ENCODE results near the gene ADM.

ADM gene

GRCh38 chr11:10311802-10312201, 6.9 kb downstream of the ADM start:
- no peak overlapping the region for H4K8ac ChIP-seq (ENCODE audit: low read depth, low read length)
- H4K5ac ChIP-seq (ENCODE audit: low read length): no peak overlapping the region
- H2AK5ac ChIP-seq (ENCODE audit: low read length): no peak overlapping the region
- H3K79me1 ChIP-seq (ENCODE audit: low read length): no peaks in the 10 kb centered on the region
- no peak overlapping the region for H2BK120ac ChIP-seq (ENCODE audit: low read depth, low read length)
- no CpG with 5 or more reads among the region's 2 CpGs for WGBS (ENCODE audit: extremely low coverage, insufficient coverage, low lambda C conversion rate)
- H3K4me1 ChIP-seq (ENCODE audit: control insufficient read depth, low read depth, low read length): peaks cover 13% of the 10 kb centered on the region
- H3K79me2 ChIP-seq (ENCODE audit: control insufficient read depth, insufficient read depth, low read length): peaks cover under 1% of the 10 kb centered on the region
- no peaks in the 10 kb centered on the region for H3K27me3 ChIP-seq (ENCODE audit: insufficient read depth, low read length, poor library complexity)
- no peak overlapping the region for H3K18ac ChIP-seq (ENCODE audit: low read length)
- H2BK15ac ChIP-seq (replicated peaks; ENCODE audit: low read depth): no peak overlapping the region
- H2BK5ac ChIP-seq (ENCODE audit: low read length): no peak overlapping the region
- no peak overlapping the region for H3K23ac ChIP-seq (ENCODE audit: low read length)
- H3K9ac ChIP-seq (ENCODE audit: low read length): no peak overlapping the region
- no peak overlapping the region for H3K4me3 ChIP-seq (ENCODE audit: low read length)
- H3K27ac ChIP-seq (ENCODE audit: low read depth, low read length): no peak overlapping the region
- H3K36me3 ChIP-seq (ENCODE audit: control insufficient read depth, insufficient read depth, low read length): no peaks in the 10 kb centered on the region
- no peak for DNase-seq
- no peak overlapping the region for H3K56ac ChIP-seq (ENCODE audit: low read length)
- no peak overlapping the region for H3K4me2 ChIP-seq (ENCODE audit: low read length)
- H3K4ac ChIP-seq (ENCODE audit: low read depth, low read length): no peak overlapping the region

GRCh38 chr11:10314199-10315072, 9.6 kb downstream of the ADM start:
- H2BK15ac ChIP-seq (replicated peaks; ENCODE audit: low read depth): no peak overlapping the region
- H3K79me2 ChIP-seq (ENCODE audit: control insufficient read depth, insufficient read depth, low read length): no peaks in the 10 kb centered on the region
- H3K4me3 ChIP-seq (ENCODE audit: low read length): no peak overlapping the region
- no peak overlapping the region for H3K56ac ChIP-seq (ENCODE audit: low read length)
- no peaks in the 10 kb centered on the region for H3K27me3 ChIP-seq (ENCODE audit: insufficient read depth, low read length, poor library complexity)
- no peak overlapping the region for H3K18ac ChIP-seq (ENCODE audit: low read length)
- peak; percentile 60 for DNase-seq
- H3K27ac ChIP-seq (ENCODE audit: low read depth, low read length): no peak overlapping the region
- H3K36me3 ChIP-seq (ENCODE audit: control insufficient read depth, insufficient read depth, low read length): no peaks in the 10 kb centered on the region
- no peak overlapping the region for H2BK5ac ChIP-seq (ENCODE audit: low read length)
- no peak overlapping the region for H3K9ac ChIP-seq (ENCODE audit: low read length)
- no peak overlapping the region for H4K8ac ChIP-seq (ENCODE audit: low read depth, low read length)
- no CpG with 5 or more reads among the region's 8 CpGs for WGBS (ENCODE audit: extremely low coverage, insufficient coverage, low lambda C conversion rate)
- H3K23ac ChIP-seq (ENCODE audit: low read length): no peak overlapping the region
- H2BK120ac ChIP-seq (ENCODE audit: low read depth, low read length): no peak overlapping the region
- no peak overlapping the region for H2AK5ac ChIP-seq (ENCODE audit: low read length)
- H4K5ac ChIP-seq (ENCODE audit: low read length): no peak overlapping the region
- H3K79me1 ChIP-seq (ENCODE audit: low read length): no peaks in the 10 kb centered on the region
- H3K4ac ChIP-seq (ENCODE audit: low read depth, low read length): no peak overlapping the region
- peaks cover 3% of the 10 kb centered on the region for H3K4me1 ChIP-seq (ENCODE audit: control insufficient read depth, low read depth, low read length)
- no peak overlapping the region for H3K4me2 ChIP-seq (ENCODE audit: low read length)

- Histone ChIP-seq H4K5ac (ENCODE audit: low read length) (no peak overlapping the region), H2BK5ac (ENCODE audit: low read length) (no peak overlapping the region), H3K4me2 (ENCODE audit: low read length) (no peak overlapping the region), H3K27ac (ENCODE audit: low read depth, low read length) (no peak overlapping the region), H3K23ac (ENCODE audit: low read length) (no peak overlapping the region), H3K18ac (ENCODE audit: low read length) (no peak overlapping the region), H3K4me3 (ENCODE audit: low read length) (no peak overlapping the region), H3K79me1 (ENCODE audit: low read length) (no peaks in the 10 kb centered on the region), H3K9ac (ENCODE audit: low read length) (no peak overlapping the region), H3K4ac (ENCODE audit: low read depth, low read length) (no peak overlapping the region), H3K27me3 (ENCODE audit: insufficient read depth, low read length, poor library complexity) (no peaks in the 10 kb centered on the region), H3K4me1 (ENCODE audit: control insufficient read depth, low read depth, low read length) (peaks cover 1% of the 10 kb centered on the region), H2AK5ac (ENCODE audit: low read length) (no peak overlapping the region), H4K8ac (ENCODE audit: low read depth, low read length) (no peak overlapping the region), H3K36me3 (ENCODE audit: control insufficient read depth, insufficient read depth, low read length) (no peaks in the 10 kb centered on the region), H2BK15ac (replicated peaks; ENCODE audit: low read depth) (no peak overlapping the region), H3K56ac (ENCODE audit: low read length) (no peak overlapping the region), H2BK120ac (ENCODE audit: low read depth, low read length) (no peak overlapping the region), H3K79me2 (ENCODE audit: control insufficient read depth, insufficient read depth, low read length) (no peaks in the 10 kb centered on the region)
- DNase-seq: no peak
- no CpG with 5 or more reads among the region's 6 CpGs for WGBS (ENCODE audit: extremely low coverage, insufficient coverage, low lambda C conversion rate)
Measured at GRCh38 chr11:10315083-10315482, 10.2 kb downstream of the ADM start.

- no CpG with 5 or more reads among the region's 4 CpGs for WGBS (ENCODE audit: extremely low coverage, insufficient coverage, low lambda C conversion rate)
- no peaks in the 10 kb centered on the region for H3K79me2 ChIP-seq (ENCODE audit: control insufficient read depth, insufficient read depth, low read length)
- H3K4me2 ChIP-seq (ENCODE audit: low read length): no peak overlapping the region
- no peak overlapping the region for H4K8ac ChIP-seq (ENCODE audit: low read depth, low read length)
- H3K18ac ChIP-seq (ENCODE audit: low read length): no peak overlapping the region
- H2AK5ac ChIP-seq (ENCODE audit: low read length): no peak overlapping the region
- H3K79me1 ChIP-seq (ENCODE audit: low read length): no peaks in the 10 kb centered on the region
- no peaks in the 10 kb centered on the region for H3K27me3 ChIP-seq (ENCODE audit: insufficient read depth, low read length, poor library complexity)
- H3K4me3 ChIP-seq (ENCODE audit: low read length): no peak overlapping the region
- H3K36me3 ChIP-seq (ENCODE audit: control insufficient read depth, insufficient read depth, low read length): no peaks in the 10 kb centered on the region
- no peak overlapping the region for H3K9ac ChIP-seq (ENCODE audit: low read length)
- H2BK5ac ChIP-seq (ENCODE audit: low read length): no peak overlapping the region
- no peak overlapping the region for H2BK15ac ChIP-seq (replicated peaks; ENCODE audit: low read depth)
- DNase-seq: peak; percentile 11
- no peaks in the 10 kb centered on the region for H3K4me1 ChIP-seq (ENCODE audit: control insufficient read depth, low read depth, low read length)
- H2BK120ac ChIP-seq (ENCODE audit: low read depth, low read length): no peak overlapping the region
- no peak overlapping the region for H4K5ac ChIP-seq (ENCODE audit: low read length)
- no peak overlapping the region for H3K23ac ChIP-seq (ENCODE audit: low read length)
- H3K4ac ChIP-seq (ENCODE audit: low read depth, low read length): no peak overlapping the region
- H3K27ac ChIP-seq (ENCODE audit: low read depth, low read length): no peak overlapping the region
- no peak overlapping the region for H3K56ac ChIP-seq (ENCODE audit: low read length)
Measured at GRCh38 chr11:10317151-10317755, 12.4 kb downstream of the ADM start.

GRCh38 chr11:10317776-10318526, 13.1 kb downstream of the ADM start:
- H3K79me1 ChIP-seq (ENCODE audit: low read length): no peaks in the 10 kb centered on the region
- H4K8ac ChIP-seq (ENCODE audit: low read depth, low read length): no peak overlapping the region
- H3K27me3 ChIP-seq (ENCODE audit: insufficient read depth, low read length, poor library complexity): no peaks in the 10 kb centered on the region
- peak overlapping the region; percentile 25 for H2AK5ac ChIP-seq (ENCODE audit: low read length)
- no peak overlapping the region for H3K4me2 ChIP-seq (ENCODE audit: low read length)
- no peak overlapping the region for H3K56ac ChIP-seq (ENCODE audit: low read length)
- H3K79me2 ChIP-seq (ENCODE audit: control insufficient read depth, insufficient read depth, low read length): no peaks in the 10 kb centered on the region
- no peak overlapping the region for H2BK120ac ChIP-seq (ENCODE audit: low read depth, low read length)
- H2BK15ac ChIP-seq (replicated peaks; ENCODE audit: low read depth): no peak overlapping the region
- H2BK5ac ChIP-seq (ENCODE audit: low read length): no peak overlapping the region
- no peak overlapping the region for H3K9ac ChIP-seq (ENCODE audit: low read length)
- H3K18ac ChIP-seq (ENCODE audit: low read length): no peak overlapping the region
- DNase-seq: peak; percentile 12
- WGBS (ENCODE audit: extremely low coverage, insufficient coverage, low lambda C conversion rate): no CpG with 5 or more reads among the region's 5 CpGs
- H3K4me3 ChIP-seq (ENCODE audit: low read length): no peak overlapping the region
- no peak overlapping the region for H3K23ac ChIP-seq (ENCODE audit: low read length)
- no peaks in the 10 kb centered on the region for H3K4me1 ChIP-seq (ENCODE audit: control insufficient read depth, low read depth, low read length)
- no peak overlapping the region for H3K27ac ChIP-seq (ENCODE audit: low read depth, low read length)
- no peak overlapping the region for H3K4ac ChIP-seq (ENCODE audit: low read depth, low read length)
- H4K5ac ChIP-seq (ENCODE audit: low read length): no peak overlapping the region
- H3K36me3 ChIP-seq (ENCODE audit: control insufficient read depth, insufficient read depth, low read length): no peaks in the 10 kb centered on the region
